Measurements from ENCODE around the gene ZNF132.

DNA sequence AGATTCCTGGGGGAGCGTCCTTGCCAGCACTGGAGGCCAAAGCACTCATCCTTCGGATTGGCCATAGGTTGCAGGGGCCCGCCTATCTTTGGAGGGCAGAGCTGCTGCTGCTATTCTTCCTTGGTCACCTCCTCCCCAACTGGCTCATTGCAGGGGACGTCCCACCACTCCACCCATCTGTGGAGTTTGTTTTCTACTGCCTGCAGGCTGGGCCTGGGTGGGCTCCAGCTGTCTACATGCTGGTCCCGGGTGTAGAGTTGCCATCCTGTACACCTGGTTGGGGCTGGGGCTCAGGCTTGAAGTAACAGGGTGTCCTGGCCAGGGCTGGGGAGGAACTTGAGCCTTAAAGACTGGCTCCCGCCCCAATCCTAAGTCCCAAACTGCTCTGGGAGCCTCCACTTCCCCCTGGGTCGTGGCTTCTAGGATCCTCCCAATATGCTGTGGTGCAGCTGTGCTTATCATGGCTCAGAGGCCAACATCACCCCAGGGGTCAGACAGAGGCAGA, 42.4 kb downstream of the ZNF132 start:
- TF ChIP-seq, protein P1, sequence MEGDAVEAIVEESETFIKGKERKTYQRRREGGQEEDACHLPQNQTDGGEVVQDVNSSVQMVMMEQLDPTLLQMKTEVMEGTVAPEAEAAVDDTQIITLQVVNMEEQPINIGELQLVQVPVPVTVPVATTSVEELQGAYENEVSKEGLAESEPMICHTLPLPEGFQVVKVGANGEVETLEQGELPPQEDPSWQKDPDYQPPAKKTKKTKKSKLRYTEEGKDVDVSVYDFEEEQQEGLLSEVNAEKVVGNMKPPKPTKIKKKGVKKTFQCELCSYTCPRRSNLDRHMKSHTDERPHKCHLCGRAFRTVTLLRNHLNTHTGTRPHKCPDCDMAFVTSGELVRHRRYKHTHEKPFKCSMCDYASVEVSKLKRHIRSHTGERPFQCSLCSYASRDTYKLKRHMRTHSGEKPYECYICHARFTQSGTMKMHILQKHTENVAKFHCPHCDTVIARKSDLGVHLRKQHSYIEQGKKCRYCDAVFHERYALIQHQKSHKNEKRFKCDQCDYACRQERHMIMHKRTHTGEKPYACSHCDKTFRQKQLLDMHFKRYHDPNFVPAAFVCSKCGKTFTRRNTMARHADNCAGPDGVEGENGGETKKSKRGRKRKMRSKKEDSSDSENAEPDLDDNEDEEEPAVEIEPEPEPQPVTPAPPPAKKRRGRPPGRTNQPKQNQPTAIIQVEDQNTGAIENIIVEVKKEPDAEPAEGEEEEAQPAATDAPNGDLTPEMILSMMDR (IDR thresholded peaks at IDR 0.05) = no peak
- TF ChIP-seq POLR2A (IDR thresholded peaks at IDR 0.05; ENCODE audit: low read depth) (no peak), POLR2AphosphoS5 (IDR thresholded peaks at IDR 0.05) (no peak)

All from esophagus muscularis mucosa (tissue), 3 donors.